Ammon's horn (tissue), 1 donor: ENCODE data around the gene FGF22.
A peak's percentile ranks its signal among the peaks of the same experiment; 100 is the strongest.

Experiments
- DNase-seq: peaks from one replicate; pipeline ENCODE4 v3.0.0-alpha.2; 2016; ENCODE audit warnings: low spot score

FGF22 gene

DNA sequence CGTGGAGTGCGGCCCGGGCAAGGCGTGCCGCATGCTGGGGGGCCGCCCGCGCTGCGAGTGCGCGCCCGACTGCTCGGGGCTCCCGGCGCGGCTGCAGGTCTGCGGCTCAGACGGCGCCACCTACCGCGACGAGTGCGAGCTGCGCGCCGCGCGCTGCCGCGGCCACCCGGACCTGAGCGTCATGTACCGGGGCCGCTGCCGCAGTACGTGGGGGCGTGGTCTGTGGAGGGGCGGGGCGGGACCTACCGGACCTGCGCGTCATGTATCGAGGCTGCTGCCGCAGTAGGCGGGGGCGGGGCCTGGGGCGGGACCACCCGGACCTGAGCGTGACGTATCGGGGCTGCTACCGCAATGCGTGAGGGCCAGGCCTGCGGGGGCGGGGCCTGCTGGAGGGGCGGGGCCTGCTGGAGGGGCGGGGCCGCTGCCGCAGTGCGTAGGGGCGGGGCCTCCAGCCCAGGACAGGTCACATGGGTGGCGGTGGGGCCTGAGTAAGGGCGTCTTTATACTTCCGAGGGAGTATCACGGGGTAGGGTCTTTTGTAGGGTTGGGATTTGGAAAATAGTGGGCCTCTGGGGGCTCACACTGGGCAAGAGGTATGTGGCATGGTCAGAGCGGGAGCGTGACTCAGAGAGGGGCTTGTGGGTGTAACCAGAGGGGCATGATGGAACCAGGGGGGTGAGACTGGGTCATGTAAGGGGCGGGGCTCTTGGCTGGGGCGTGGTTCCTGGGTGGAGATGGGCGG, 40.8 kb downstream of the FGF22 start:
- peak; percentile 99 for DNase-seq

DNA sequence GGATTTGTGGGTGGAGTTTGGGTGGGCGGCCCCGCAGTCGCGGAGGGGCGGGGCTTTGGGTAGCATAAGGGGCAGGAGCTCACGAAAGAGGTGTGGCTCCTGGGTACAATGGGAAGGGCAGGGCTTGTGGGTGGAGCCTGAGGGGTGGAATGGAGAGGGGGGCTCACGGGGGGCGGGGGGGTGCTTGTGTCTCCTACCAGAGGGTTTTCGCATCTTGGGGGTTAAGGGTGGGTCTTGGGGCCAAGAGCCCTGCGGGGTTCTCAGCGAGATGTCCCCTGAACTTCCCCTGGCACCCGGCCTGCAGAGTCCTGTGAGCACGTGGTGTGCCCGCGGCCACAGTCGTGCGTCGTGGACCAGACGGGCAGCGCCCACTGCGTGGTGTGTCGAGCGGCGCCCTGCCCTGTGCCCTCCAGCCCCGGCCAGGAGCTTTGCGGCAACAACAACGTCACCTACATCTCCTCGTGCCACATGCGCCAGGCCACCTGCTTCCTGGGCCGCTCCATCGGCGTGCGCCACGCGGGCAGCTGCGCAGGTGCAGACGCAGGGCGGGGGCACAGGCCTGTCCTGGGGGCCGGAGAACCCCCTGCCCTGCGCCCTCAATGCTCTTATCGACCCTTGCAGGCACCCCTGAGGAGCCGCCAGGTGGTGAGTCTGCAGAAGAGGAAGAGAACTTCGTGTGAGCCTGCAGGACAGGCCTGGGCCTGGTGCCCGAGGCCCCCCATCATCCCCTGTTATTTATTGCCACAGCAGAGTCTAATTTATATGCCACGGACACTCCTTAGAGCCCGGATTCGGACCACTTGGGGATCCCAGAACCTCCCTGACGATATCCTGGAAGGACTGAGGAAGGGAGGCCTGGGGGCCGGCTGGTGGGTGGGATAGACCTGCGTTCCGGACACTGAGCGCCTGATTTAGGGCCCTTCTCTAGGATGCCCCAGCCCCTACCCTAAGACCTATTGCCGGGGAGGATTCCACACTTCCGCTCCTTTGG, 41.6 kb downstream of the FGF22 start:
- DNase-seq: peak; percentile 90

DNA sequence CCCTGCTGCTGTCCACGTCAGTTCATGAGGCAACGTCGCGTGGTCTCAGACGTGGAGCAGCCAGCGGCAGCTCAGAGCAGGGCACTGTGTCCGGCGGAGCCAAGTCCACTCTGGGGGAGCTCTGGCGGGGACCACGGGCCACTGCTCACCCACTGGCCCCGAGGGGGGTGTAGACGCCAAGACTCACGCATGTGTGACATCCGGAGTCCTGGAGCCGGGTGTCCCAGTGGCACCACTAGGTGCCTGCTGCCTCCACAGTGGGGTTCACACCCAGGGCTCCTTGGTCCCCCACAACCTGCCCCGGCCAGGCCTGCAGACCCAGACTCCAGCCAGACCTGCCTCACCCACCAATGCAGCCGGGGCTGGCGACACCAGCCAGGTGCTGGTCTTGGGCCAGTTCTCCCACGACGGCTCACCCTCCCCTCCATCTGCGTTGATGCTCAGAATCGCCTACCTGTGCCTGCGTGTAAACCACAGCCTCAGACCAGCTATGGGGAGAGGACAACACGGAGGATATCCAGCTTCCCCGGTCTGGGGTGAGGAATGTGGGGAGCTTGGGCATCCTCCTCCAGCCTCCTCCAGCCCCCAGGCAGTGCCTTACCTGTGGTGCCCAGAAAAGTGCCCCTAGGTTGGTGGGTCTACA, 43.1 kb downstream of the FGF22 start:
- DNase-seq: no peak

DNA sequence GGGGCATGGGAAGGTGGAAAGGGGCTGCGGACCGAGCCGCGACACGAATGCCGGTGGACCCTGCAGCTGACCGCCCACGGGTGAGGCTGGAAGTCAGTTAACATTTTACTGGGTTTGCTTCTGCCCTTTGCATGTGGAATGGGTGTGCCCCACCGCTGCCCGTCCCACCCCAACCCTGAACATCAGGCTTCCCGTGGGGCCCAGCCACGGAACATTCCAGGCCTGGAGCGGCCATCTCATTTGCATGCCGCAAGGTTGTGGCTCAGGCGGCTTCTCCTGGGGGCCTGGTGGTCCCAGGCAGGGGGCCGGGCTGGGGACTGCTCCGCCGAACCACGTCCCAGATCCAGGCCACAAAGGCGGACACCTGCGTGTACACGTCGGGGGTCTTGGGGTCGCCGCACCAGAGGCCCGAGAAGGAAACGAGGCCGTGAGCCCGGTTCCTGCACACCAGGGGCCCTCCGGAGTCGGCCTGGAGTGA, 45.8 kb downstream of the FGF22 start:
- no peak for DNase-seq

DNA sequence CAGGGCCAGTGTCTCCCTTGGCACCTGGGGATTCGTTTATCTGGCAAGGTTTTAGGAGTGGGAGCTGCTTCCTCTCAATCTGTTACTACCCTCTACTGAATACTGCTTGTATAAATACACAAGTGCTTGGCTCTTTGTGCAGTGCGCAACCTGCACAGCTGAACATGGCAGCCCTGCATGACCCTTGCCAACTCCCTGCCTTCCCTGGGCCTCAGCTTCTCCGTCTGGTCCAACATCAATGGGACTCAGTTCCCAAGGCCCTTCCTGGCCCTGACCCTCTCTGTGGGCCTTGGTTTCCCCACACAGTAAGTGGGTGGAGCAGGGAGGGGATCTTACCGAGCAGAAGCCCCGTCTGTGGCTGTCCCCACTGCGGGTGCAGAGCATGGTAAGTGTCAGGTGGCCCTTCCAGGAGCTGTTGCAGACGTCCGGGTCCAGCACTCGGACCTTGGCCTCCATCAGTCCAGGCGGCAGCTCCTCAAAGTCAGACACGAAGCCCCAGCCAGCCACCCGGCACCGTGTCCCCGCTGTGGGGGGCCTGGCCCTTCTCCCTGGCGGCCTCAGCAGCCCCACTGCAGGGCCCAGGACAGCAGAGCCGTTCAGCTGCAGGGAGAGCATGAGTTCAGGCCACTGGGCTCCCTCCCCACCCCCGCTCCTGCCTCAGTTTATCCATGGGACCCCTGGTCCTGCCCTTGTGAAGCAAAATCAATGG, 47.1 kb downstream of the FGF22 start:
- no peak for DNase-seq

DNA sequence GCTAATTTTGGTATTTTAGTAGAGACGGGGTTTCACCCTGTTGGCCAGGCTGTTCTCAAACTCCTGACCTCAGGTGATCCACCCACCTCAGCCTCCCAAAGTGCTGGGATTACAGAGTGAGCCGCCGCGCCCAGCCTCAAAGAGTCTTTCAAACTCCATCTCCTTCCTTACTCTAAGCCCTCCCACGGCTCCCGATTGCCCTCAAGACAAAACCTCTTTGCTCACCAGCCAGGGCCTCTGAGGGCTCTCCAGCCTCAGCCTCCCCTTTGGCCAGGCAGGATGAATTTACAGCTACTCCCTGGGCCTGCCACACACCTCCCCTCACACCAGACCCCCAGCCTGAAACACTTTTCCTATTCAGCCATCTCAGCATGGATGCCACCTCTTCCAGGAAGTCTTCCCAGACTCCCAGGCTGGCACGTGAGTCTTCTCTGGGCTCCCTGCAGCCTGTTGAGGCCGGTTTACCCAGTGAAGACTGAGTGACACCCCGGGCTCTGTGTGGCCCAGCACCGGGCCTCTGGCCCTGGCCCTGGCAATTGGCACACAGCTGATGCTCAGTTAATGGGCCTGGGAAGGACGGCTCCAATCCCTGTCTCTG, 48.0 kb downstream of the FGF22 start:
- no peak for DNase-seq

DNA sequence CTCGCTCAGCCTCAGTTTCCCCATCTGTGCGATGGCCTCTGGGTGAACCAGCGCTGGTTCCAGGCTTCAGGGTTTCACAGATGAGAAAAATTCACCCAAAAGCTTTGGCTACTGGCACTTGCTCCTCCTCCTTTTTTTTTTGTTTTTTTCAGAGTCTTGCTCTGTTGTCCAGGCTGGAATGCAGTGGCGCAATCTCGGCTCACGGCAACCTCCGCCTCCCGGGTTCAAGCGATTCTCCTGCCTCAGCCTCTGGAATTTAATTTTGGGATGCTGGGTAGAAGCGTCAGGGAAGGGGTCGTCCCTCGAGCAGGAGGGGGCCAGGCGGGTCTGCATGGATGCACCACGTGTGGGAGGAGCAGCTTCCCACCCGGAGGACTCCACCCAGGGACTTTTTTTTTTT, 48.5 kb downstream of the FGF22 start:
- no peak for DNase-seq

DNA sequence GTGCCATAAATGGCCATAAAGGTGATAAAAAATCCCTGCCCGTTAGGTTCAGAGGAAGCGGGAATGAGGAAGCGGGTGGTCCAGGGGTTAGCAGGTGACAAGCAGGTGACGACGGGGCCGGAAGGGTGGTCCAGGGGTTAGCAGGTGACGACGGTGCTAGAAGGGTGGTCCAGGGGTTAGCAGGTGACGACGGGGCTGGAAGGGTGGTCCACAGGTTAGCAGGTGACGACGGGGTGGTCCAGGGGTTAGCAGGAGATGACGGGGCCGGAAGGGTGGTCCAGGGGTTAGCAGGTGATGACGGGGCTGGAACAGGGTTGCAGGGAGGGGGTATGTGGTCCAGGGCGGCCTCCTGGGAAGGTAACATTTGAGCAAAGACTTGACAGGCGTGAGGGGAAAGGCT, 49.3 kb downstream of the FGF22 start:
- no peak for DNase-seq

DNA sequence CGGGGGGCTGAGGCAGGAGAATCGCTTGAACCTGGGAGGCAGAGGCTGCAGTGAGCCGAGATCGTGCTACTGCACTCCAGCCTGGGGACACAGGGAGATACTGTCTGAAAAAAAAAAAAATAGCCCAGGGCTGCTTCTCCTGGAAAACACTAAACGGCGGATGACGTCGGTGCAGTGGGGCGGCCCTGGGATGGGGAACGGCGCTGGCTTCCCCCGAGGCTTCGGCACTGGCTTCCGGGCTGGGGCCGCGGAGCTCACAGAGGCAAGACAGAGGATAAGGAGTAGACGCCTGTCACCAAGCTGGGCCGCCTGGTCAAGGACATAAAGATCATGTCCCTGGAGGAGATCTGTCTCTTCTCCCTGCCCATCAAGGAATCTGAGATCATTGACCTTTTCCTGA, 50.5 kb downstream of the FGF22 start:
- DNase-seq: no peak
